Naive B cell (primary cell): ENCODE results near the gene DSTN. TPM values are rescaled to one million over a fixed set of nuclear protein-coding genes. Genes with fewer than 3 reads are reported as not detected.

Experiments
- ATAC-seq, 2 donors: fragments of 150-1000 bp; cut with Tn5 transposase; 2 replicates each; pipeline ENCODE4 v1.10.0; 2021; ENCODE audit warnings: low read depth in 2 of 2, mild to moderate bottlenecking in 2 of 2, moderate library complexity in 2 of 2
- DNase-seq: peaks from one replicate; pipeline ENCODE4 v3.0.0; 2022
- H3K27ac Mint-ChIP-seq, 6 donors: one replicate each; pipeline ENCODE4 v1.8.0; 2020 to 2022; ENCODE audit warnings: mild to moderate bottlenecking in 6 of 6, mixed read lengths in 6 of 6, moderate library complexity in 5 of 6, inconsistent platforms in 2 of 6
- H3K27me3 Mint-ChIP-seq, 3 donors: one replicate each; pipeline ENCODE4 v1.8.0; 2021 to 2022; ENCODE audit warnings: mixed read lengths in 3 of 3, mild to moderate bottlenecking in 1 of 3
- H3K36me3 Mint-ChIP-seq, 2 donors: one replicate each; pipeline ENCODE4 v1.8.0; 2020 to 2022; ENCODE audit warnings: mixed read lengths in 2 of 2, inconsistent platforms in 1 of 2, mild to moderate bottlenecking in 1 of 2
- H3K4me1 Mint-ChIP-seq, 3 donors: one replicate each; pipeline ENCODE4 v1.8.0; 2020 to 2022; ENCODE audit warnings: mixed read lengths in 3 of 3, inconsistent platforms in 1 of 3, mild to moderate bottlenecking in 1 of 3, moderate library complexity in 1 of 3
- H3K4me3 Mint-ChIP-seq, 8 donors: one replicate each; pipeline ENCODE4 v1.8.0; 2020 to 2022; ENCODE audit warnings: mild to moderate bottlenecking in 8 of 8, mixed read lengths in 8 of 8, moderate library complexity in 8 of 8, inconsistent platforms in 2 of 8
- H3K9me3 Mint-ChIP-seq, 7 donors: one replicate each; pipeline ENCODE4 v1.8.0; 2020 to 2022; ENCODE audit warnings: mixed read lengths in 7 of 7, mild to moderate bottlenecking in 5 of 7, inconsistent platforms in 2 of 7, moderate library complexity in 1 of 7
- polyA plus RNA-seq, 6 donors: library from polyadenylated mRNA; unstranded; fragments of 300-500 nt; fragmentation: Illumina TruSeq; gene quantifications; one replicate each; pipeline ENCODE4 v1.2.3, GENCODE V29; 2021; ENCODE audit warnings: low read depth in 6 of 6

The DSTN gene
- polyA plus RNA-seq, 6 donors from 2014 or later: 33.8 to 58.8 (median 39.3) TPM

DNA sequence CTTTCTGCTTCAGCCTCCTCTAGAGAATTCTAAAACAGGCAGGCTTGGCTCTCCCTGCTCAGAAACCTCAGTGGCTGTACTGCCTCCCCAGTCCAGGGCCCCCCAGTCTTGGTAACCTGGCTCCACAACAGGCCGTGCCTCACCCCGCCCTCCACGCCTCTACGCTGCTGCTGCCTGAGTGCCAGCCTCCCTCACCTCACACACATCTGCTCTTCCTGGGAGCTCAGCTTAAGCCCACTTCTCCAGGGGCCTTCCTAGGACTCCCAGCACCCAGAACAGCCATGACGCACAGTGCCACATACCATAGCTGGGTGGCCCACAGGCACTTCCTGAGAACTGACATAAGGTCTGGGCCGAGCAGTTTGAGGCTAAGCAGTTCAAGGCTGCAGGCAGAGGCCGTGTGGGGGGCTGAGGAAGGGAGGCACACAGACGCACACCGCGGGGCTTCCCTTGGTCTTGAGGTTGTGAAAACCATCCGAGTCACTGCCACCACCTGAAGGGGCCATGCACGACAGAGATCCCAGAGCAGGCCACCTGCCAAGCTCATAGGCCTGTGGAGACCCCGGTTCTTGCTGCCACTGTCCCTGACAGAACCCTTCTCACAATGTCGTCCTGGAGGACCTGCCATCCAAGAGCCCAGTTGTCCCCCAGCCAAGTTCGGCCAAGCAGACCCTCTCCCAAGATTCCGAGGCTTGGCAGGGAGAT is 42.6 kb downstream of the DSTN start:
- Mint-ChIP-seq H3K27ac (peak overlapping the region in 3 of 6 donors; percentile 55 to 89 (median 57)), H3K9me3 (no peaks in the 10 kb centered on the region), H3K4me1 (peaks cover 14 to 17% (median 14%) of the 10 kb centered on the region in 3 donors), H3K27me3 (no peaks in the 10 kb centered on the region), H3K36me3 (no peaks in the 10 kb centered on the region), H3K4me3 (peak overlapping the region in 1 of 8 donors; percentile 2)
- ATAC-seq: peak in 1 of 2 donors; percentile 10
- DNase-seq: no peak

DNA sequence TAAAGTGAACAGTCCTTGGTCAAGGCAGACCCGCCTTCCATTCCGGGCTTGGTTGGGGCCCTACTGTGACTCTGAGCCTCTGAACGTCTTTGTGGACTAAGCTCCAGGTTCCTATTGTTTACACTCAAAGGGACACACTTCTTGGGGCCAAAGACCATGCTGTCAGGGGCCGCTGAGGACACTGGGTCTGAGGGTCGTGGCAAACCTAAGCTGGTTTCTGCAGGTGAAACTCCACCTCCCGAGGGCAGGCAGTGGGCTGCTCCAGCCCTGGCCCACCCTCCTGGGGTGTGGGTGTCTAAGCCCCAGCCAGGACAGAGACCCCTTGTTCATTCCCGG is 43.1 kb downstream of the DSTN start:
- Mint-ChIP-seq H3K27me3 (no peaks in the 10 kb centered on the region), H3K4me1 (peaks cover 14 to 17% (median 14%) of the 10 kb centered on the region in 3 donors), H3K4me3 (no peak overlapping the region), H3K9me3 (no peaks in the 10 kb centered on the region), H3K27ac (peak overlapping the region in 1 of 6 donors; percentile 74), H3K36me3 (no peaks in the 10 kb centered on the region)
- ATAC-seq (no peak), DNase-seq (no peak)

DNA sequence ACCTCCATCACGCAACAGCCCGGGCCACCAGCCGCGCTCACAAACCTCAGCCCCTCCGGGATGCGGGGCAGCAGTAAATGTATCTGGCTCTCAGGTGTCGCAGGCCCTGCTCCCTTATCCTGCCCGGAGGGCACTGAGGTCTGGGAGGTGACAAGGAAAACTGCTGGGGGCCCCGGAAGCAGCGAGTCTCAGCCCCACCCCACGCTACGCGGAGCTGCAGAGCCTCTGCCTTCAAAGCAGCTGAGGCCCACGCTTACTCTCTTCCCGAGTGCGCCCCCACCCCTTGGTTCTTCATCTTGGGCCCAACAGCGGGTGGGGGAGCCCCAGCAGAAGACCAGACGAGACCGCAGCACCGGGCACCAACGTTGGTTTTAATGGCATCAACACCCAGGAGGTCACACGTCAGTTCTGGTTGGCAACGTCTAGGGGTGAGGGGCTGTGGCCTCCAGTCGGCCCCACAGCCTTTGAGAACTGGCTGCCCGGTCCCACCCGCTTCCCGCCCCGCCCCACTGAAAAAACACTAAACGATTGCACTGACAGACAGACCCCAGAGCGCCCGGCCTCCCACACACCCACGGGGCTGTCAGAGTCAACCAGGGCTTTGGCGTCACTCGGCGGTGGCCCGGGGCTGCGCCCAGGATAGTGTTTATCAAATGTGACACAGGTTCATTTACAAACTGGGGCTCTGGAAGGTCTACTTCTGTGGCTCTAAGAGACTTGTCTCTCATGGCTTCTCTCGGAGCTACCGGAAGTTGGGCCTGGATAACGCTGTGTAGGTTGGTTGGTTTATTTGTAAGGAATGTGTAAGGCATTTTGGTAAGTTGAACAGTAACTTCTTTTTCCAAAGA is 43.7 kb downstream of the DSTN start:
- H3K4me1 Mint-ChIP-seq: peaks cover 14 to 17% (median 14%) of the 10 kb centered on the region in 3 donors
- DNase-seq: no peak

DNA sequence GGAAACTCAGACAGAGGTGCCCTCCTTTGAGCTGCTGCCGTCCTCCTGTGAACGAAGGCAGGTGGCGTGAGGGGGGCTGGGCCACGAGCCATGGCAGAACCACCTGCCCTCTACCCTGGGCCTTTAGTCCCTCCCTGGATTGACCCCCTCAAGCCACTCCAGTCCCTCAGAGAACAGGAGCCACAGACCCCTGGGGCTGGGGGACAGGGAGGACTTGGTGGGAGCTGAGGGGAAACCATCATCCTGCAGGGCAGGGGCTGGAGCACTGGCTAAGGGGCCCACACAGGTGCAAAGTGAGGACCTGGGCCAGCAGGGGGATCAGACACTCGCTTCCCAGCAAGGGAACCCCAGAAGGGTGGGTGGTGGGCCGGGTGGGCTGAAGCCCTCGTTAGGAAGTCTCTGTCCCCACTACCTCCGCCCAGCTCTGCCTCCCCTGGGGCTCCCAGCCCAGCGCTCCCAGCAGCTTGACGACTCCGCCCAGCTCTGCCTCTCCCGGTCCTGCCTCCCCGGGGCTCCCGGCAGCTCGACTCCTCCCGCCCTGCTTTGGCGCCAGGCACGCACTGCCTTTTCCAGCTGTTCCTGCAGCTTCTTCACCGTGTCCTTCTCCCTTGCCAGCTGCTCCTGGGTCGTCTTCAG is 44.4 kb downstream of the DSTN start:
- no peak for DNase-seq
- peaks cover 14 to 17% (median 14%) of the 10 kb centered on the region in 3 donors for H3K4me1 Mint-ChIP-seq

More for the DNA sequence above, 43.7 kb downstream of the DSTN start:
- peak overlapping the region in 3 of 6 donors; percentile 10 to 41 (median 15) for H3K27ac Mint-ChIP-seq
- no peaks in the 10 kb centered on the region for H3K27me3 Mint-ChIP-seq
- H3K4me3 Mint-ChIP-seq: peak overlapping the region in 1 of 8 donors; percentile 9
- no peaks in the 10 kb centered on the region for H3K9me3 Mint-ChIP-seq
- no peak for ATAC-seq
- H3K36me3 Mint-ChIP-seq: no peaks in the 10 kb centered on the region

DNA sequence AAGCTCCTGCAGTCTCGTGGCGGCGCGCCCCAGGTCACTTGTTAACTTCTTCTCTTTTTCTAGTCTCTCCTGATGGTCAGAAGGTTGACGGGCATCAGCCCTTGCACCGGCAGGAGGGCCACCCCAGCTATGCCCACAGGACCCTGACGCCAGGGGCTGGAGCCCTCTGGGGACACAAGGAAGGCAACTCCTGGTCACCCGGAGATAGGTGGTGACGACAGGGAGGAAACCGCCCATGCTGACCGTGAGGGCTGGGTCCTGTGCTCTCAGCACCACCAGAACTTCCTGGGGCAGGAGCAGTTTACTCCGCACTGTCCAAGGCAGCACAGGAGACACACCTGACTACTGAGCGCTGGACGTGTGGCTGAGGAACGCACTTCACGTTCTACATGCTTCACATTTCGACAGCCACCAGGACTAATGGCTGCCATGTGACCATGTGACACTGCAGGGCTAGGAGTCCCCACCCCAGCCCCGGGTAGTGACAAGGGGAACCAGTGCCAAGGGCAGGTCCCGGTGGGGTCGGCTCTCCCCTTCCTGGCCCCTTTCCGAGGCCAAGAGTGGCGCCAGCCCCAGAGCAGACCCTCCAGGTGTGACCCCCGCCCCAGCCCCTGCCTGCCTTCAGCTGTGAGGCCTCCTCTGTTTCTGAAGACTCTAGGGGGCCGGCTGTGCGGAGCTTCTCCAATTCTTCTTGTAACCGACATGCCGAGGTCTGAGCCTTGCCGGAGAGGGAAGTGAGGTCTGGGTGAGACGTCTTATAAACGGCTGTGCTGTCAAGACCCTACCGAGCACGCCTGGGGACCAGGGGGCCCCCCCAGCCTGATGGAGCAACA is 45.2 kb downstream of the DSTN start:
- peak; percentile 25 for DNase-seq
- Mint-ChIP-seq H3K4me3 (peak overlapping the region in 1 of 8 donors; percentile 68), H3K27ac (peak overlapping the region in 1 of 6 donors; percentile 67), H3K36me3 (no peaks in the 10 kb centered on the region), H3K27me3 (no peaks in the 10 kb centered on the region), H3K9me3 (no peaks in the 10 kb centered on the region), H3K4me1 (peaks cover 11 to 13% (median 11%) of the 10 kb centered on the region in 3 donors)
- peak in 1 of 2 donors; percentile 56 for ATAC-seq

More for the DNA sequence above, 44.4 kb downstream of the DSTN start:
- Mint-ChIP-seq H3K4me3 (peak overlapping the region in 1 of 8 donors; percentile 68), H3K9me3 (no peaks in the 10 kb centered on the region), H3K36me3 (no peaks in the 10 kb centered on the region), H3K27ac (peak overlapping the region in 2 of 6 donors; percentile 41 to 67), H3K27me3 (no peaks in the 10 kb centered on the region)
- no peak for ATAC-seq

GRCh38 chr20:17615645-17616479 is 46.0 kb downstream of the DSTN start:
- Mint-ChIP-seq H3K4me1 (peaks cover 4 to 7% (median 5%) of the 10 kb centered on the region in 3 donors), H3K27ac (peak overlapping the region in 1 of 6 donors; percentile 86), H3K27me3 (no peaks in the 10 kb centered on the region), H3K36me3 (no peaks in the 10 kb centered on the region), H3K4me3 (peak overlapping the region in 2 of 8 donors; percentile 28 to 44), H3K9me3 (no peaks in the 10 kb centered on the region)
- DNase-seq (no peak), ATAC-seq (peak in 1 of 2 donors; percentile 34)

GRCh38 chr20:17616480-17617211 is 46.8 kb downstream of the DSTN start:
- Mint-ChIP-seq H3K27ac (peak overlapping the region in 3 of 6 donors; percentile 36 to 82 (median 47)), H3K4me1 (peaks cover 4 to 7% (median 5%) of the 10 kb centered on the region in 3 donors), H3K27me3 (no peaks in the 10 kb centered on the region), H3K4me3 (peak overlapping the region in 1 of 8 donors; percentile 9), H3K9me3 (no peaks in the 10 kb centered on the region), H3K36me3 (no peaks in the 10 kb centered on the region)
- ATAC-seq: no peak
- no peak for DNase-seq

- Mint-ChIP-seq H3K27me3 (no peaks in the 10 kb centered on the region), H3K9me3 (no peaks in the 10 kb centered on the region), H3K4me1 (peaks cover 3 to 5% (median 3%) of the 10 kb centered on the region in 3 donors), H3K4me3 (peak overlapping the region in 1 of 8 donors; percentile 57), H3K27ac (peak overlapping the region in 1 of 6 donors; percentile 36), H3K36me3 (no peaks in the 10 kb centered on the region)
- DNase-seq (peak; percentile 22), ATAC-seq (peak; percentile 42 to 63)
Observed at GRCh38 chr20:17617212-17617867, 47.5 kb downstream of the DSTN start.

DNA sequence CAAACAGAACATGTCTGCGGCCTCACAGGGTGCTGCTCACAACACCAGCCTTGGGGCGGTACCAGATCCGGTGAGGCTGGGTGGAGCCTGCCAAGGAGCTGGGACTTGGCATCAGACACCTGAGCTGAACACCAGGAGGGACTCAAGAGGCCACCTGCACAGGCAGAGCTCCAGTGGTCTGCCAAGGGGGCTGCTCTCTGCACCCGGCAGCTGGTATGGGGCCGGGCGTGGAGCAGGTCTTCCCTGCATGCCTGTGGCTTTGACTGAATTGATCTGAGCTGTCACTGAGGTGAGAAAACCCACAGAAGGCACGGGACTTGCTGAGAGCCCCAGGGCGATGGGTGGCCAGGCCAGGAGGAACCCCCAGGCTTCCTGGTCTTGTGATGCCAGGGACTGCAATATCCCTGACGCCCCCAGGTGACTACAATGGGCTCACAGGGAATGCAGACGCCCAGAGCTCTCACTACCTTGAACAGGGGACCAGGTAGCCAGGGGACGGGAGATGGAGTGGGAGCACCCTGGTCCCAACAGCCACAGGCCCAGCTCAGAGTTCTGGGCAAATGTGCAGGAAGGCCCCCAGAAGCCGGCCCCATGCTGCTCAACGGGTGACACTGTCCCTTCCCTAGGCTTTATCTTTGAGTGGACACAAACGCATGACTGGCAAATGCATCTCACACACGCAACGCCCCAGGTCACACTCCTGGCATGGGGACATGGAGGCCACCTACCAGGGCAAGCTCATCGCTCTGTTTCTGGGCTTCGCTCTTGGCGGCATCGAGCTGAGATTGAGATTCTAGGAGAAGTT is 48.2 kb downstream of the DSTN start:
- no peak for DNase-seq
- no peaks in the 10 kb centered on the region for H3K27me3 Mint-ChIP-seq
- peaks cover 0 to 3% (median 0%) of the 10 kb centered on the region in 3 donors for H3K4me1 Mint-ChIP-seq
- no peak for ATAC-seq
- no peaks in the 10 kb centered on the region for H3K9me3 Mint-ChIP-seq
- H3K4me3 Mint-ChIP-seq: no peak overlapping the region
- no peak overlapping the region for H3K27ac Mint-ChIP-seq
- no peaks in the 10 kb centered on the region for H3K36me3 Mint-ChIP-seq

- no peak overlapping the region for H3K4me3 Mint-ChIP-seq
- H3K36me3 Mint-ChIP-seq: no peaks in the 10 kb centered on the region
- H3K9me3 Mint-ChIP-seq: no peaks in the 10 kb centered on the region
- peaks cover 0 to 3% (median 0%) of the 10 kb centered on the region in 3 donors for H3K4me1 Mint-ChIP-seq
- H3K27ac Mint-ChIP-seq: no peak overlapping the region
- H3K27me3 Mint-ChIP-seq: no peaks in the 10 kb centered on the region
- ATAC-seq (no peak), DNase-seq (no peak)
Observed at GRCh38 chr20:17618673-17619013, 48.8 kb downstream of the DSTN start.
